ENCODE measurements around the gene LRRC63.

GRCh38 chr13:46195016-46195415 is 16.7 kb upstream of the LRRC63 start:
- TF ChIP-seq POLR2A (IDR thresholded peaks at IDR 0.05) (no peak), CTCF (IDR thresholded peaks at IDR 0.05) (no peak), POLR2AphosphoS5 (IDR thresholded peaks at IDR 0.05) (no peak), EP300 (IDR thresholded peaks at IDR 0.05) (no peak)

Measured in upper lobe of left lung (tissue), 4 donors.